Lung (tissue), 12 donors: ENCODE measurements around the gene PTPRH. TPM values are rescaled to one million over a fixed set of nuclear protein-coding genes. Genes with fewer than 3 reads are reported as not detected.

Experiments used
- ATAC-seq: fragments of 200-7000 bp; cut with Tn5 transposase; one replicate; pipeline ENCODE4 v1.9.1; 2020; ENCODE audit warnings: moderate number of reproducible peaks; ENCODE audit not compliant: insufficient read depth, low FRiP score
- DNase-seq, 3 donors: peaks; one replicate each; pipeline ENCODE4 v3.0.0-alpha.2; 2013 to 2017
- H3K27ac ChIP-seq, 2 donors: one replicate each; pipeline ENCODE4 v1.5.1; 2013; ENCODE audit warnings: mild to moderate bottlenecking in 2 of 2, moderate library complexity in 2 of 2, control low read depth in 1 of 2, inconsistent platforms in 1 of 2, low read depth in 1 of 2, low read length in 1 of 2
- H3K27me3 ChIP-seq, 3 donors: one replicate each; pipeline ENCODE4 v1.5.1; 2013; ENCODE audit warnings: low read length in 2 of 3; ENCODE audit not compliant: control insufficient read depth in 3 of 3, insufficient read depth in 3 of 3
- H3K36me3 ChIP-seq, 4 donors: one replicate each; pipeline ENCODE4 v1.5.1; 2013; ENCODE audit warnings: low read length in 4 of 4, mild to moderate bottlenecking in 1 of 4, moderate library complexity in 1 of 4; ENCODE audit not compliant: control insufficient read depth in 4 of 4, insufficient read depth in 4 of 4
- H3K4me1 ChIP-seq, 5 donors: one replicate each; pipeline ENCODE4 v1.5.1; 2013; ENCODE audit warnings: low read length in 5 of 5, mild to moderate bottlenecking in 2 of 5, moderate library complexity in 1 of 5; ENCODE audit not compliant: control insufficient read depth in 5 of 5, insufficient read depth in 5 of 5
- H3K4me3 ChIP-seq: one replicate; pipeline ENCODE4 v1.5.1; 2013; ENCODE audit warnings: mild to moderate bottlenecking, control low read depth, moderate library complexity
- H3K9ac ChIP-seq, 2 donors: one replicate each; pipeline ENCODE4 v1.5.1; 2013; ENCODE audit warnings: low read length in 2 of 2, control low read depth in 1 of 2; ENCODE audit not compliant: insufficient read depth in 1 of 2
- H3K9me3 ChIP-seq, 4 donors: one replicate each; pipeline ENCODE4 v1.5.1; 2013; ENCODE audit warnings: low read length in 3 of 4, mild to moderate bottlenecking in 1 of 4, moderate library complexity in 1 of 4; ENCODE audit not compliant: control insufficient read depth in 4 of 4, insufficient read depth in 3 of 4
- WGBS, 2 donors: extraction: QIAGEN DNeasy Blood & Tissue Kit; methylation state at CpG; one replicate each; pipeline ENCODE4 v1.1.7; 2013; 5-methylcytosine and 5-hydroxymethylcytosine counted together
- polyA plus RNA-seq, 2 donors: library from polyadenylated mRNA; stranded (reverse); fragments of 200-250 nt; gene quantifications; one replicate each; pipeline ENCODE4 v1.2.1, GENCODE V29; 2013
- total RNA-seq, 2 donors: library from RNA; depleted of rRNA in 1 of 2; stranded (reverse); fragments of >200 nt in 1 of 2; gene quantifications; one replicate each; pipeline ENCODE4 v1.2.1, GENCODE V29; 2014 to 2021
- TF ChIP-seq, protein P1 (sequence below): IDR thresholded peaks from 2 replicates; pipeline ENCODE4 v1.5.1; 2012; ENCODE audit warnings: mild to moderate bottlenecking; ENCODE audit errors: control extremely low read depth, extremely low read depth
- donor health status: control.
- donor health status: control.
- donor health status: Bipolar disorder and iron deficiency.
- donor health status: healthy.
- donor health status: DM: yes; HTN: yes; CAD: no.

PTPRH gene
- total and polyA plus RNA-seq, 4 donors: 0.22 to 1.3 (median 0.51) TPM

- no peak overlapping the region for H3K9ac ChIP-seq
- H3K4me1 ChIP-seq: peaks cover 0 to 18% (median 0%) of the 10 kb centered on the region in 5 donors
- H3K9me3 ChIP-seq: no peaks in the 10 kb centered on the region
- peaks cover 9 to 48% (median 24%) of the 10 kb centered on the region in 4 donors for H3K36me3 ChIP-seq
- H3K27ac ChIP-seq: no peak overlapping the region
- TF ChIP-seq, protein P1, sequence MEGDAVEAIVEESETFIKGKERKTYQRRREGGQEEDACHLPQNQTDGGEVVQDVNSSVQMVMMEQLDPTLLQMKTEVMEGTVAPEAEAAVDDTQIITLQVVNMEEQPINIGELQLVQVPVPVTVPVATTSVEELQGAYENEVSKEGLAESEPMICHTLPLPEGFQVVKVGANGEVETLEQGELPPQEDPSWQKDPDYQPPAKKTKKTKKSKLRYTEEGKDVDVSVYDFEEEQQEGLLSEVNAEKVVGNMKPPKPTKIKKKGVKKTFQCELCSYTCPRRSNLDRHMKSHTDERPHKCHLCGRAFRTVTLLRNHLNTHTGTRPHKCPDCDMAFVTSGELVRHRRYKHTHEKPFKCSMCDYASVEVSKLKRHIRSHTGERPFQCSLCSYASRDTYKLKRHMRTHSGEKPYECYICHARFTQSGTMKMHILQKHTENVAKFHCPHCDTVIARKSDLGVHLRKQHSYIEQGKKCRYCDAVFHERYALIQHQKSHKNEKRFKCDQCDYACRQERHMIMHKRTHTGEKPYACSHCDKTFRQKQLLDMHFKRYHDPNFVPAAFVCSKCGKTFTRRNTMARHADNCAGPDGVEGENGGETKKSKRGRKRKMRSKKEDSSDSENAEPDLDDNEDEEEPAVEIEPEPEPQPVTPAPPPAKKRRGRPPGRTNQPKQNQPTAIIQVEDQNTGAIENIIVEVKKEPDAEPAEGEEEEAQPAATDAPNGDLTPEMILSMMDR: no peak
- ATAC-seq (no peak), DNase-seq (no peak)
- H3K27me3 ChIP-seq: no peaks in the 10 kb centered on the region
- WGBS, 2 donors: 91% methylated on average over 40 of the region's 40 CpGs
- H3K4me3 ChIP-seq: no peak overlapping the region
Measured at GRCh38 chr19:55246462-55247451, 37.5 kb upstream of the PTPRH start.

DNA sequence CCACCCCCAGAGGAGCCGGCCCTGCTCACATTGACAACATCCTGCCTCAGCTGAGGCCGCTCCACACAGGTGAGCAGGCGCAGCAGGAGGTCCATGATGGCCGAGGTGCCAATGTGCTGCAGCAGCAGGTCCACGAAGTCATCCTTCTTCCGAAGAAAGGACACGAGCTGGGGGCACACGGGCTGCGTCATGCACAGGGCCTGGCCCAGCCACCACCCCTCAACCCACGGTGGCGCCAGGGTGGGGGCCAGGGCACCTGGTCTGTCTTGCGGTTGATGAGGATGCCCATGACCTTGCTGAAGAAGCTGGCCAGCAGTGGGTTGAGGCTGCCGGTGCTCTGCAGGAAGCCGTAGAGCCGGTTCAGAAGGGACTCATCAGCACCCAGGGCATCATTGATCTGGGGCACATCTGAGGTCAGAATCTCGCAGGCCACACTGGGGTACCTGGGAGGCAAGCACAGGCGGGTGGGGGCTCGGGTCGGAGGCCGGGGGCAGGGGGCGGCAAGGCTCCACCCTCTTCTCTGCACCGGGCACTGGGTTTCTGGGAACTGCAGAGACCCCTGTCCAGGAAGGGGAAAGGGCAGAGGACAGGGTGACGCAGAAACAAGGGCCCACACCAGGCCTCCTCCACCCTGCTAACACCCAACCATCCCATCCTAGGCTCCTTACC is 36.1 kb upstream of the PTPRH start:
- 95 to 97% methylated on average over 23 of the region's 23 CpGs for WGBS, 2 donors
- peaks cover 0 to 7% (median 0%) of the 10 kb centered on the region in 5 donors for H3K4me1 ChIP-seq
- no peak overlapping the region for H3K4me3 ChIP-seq
- TF ChIP-seq, protein P1: no peak
- H3K36me3 ChIP-seq: peaks cover 13 to 58% (median 31%) of the 10 kb centered on the region in 4 donors
- ATAC-seq: no peak
- no peak for DNase-seq
- no peak overlapping the region for H3K9ac ChIP-seq
- no peak overlapping the region for H3K27ac ChIP-seq
- no peaks in the 10 kb centered on the region for H3K9me3 ChIP-seq
- no peaks in the 10 kb centered on the region for H3K27me3 ChIP-seq

GRCh38 chr19:55244004-55244680 is 34.8 kb upstream of the PTPRH start:
- Histone ChIP-seq H3K9ac (no peak overlapping the region), H3K27me3 (no peaks in the 10 kb centered on the region), H3K36me3 (peaks cover 13 to 68% (median 34%) of the 10 kb centered on the region in 4 donors), H3K4me3 (no peak overlapping the region), H3K4me1 (peaks cover 0 to 4% (median 0%) of the 10 kb centered on the region in 5 donors), H3K9me3 (no peaks in the 10 kb centered on the region), H3K27ac (no peak overlapping the region)
- no peak for ATAC-seq
- TF ChIP-seq, protein P1: no peak
- WGBS, 2 donors: 91 to 92% methylated on average over 12 of the region's 12 CpGs
- DNase-seq: no peak
